H9 (cell line): ENCODE measurements around the gene EHD2. TPM values are rescaled to one million over a fixed set of nuclear protein-coding genes. Genes with fewer than 3 reads are reported as not detected.

Experiments
- DNase-seq: peaks from one replicate; pipeline ENCODE4 v3.0.0-alpha.2; 2017
- H2AFZ ChIP-seq: one replicate; pipeline ENCODE4 v1.6.1; 2013; ENCODE audit warnings: mild to moderate bottlenecking, low read length, control low read depth, moderate library complexity
- H2AK5ac ChIP-seq: 2 replicates; pipeline ENCODE4 v1.6.1; 2013; ENCODE audit warnings: low read length, control low read depth, mixed read lengths; ENCODE audit not compliant: insufficient read length
- H2BK120ac ChIP-seq: one replicate; pipeline ENCODE4 v1.6.1; 2013; ENCODE audit warnings: low read depth, mild to moderate bottlenecking, low read length, control low read depth, inconsistent platforms; ENCODE audit not compliant: poor library complexity, severe bottlenecking
- H2BK12ac ChIP-seq: 2 replicates; pipeline ENCODE4 v1.6.1; 2013; ENCODE audit warnings: low read length, control low read depth, mixed read lengths, low read depth; ENCODE audit not compliant: insufficient read length
- H2BK15ac ChIP-seq: 2 replicates; pipeline ENCODE4 v1.6.1; 2013; ENCODE audit warnings: low read depth, low read length, control low read depth
- H2BK20ac ChIP-seq: one replicate; pipeline ENCODE4 v1.6.1; 2013; ENCODE audit warnings: low read depth, mild to moderate bottlenecking, low read length, control low read depth, inconsistent platforms; ENCODE audit not compliant: poor library complexity, severe bottlenecking
- H2BK5ac ChIP-seq: 2 replicates; pipeline ENCODE4 v1.6.1; 2013; ENCODE audit warnings: low read length, control low read depth, mixed read lengths; ENCODE audit not compliant: insufficient read length
- H3K14ac ChIP-seq: 2 replicates; pipeline ENCODE4 v1.6.1; 2013; ENCODE audit warnings: low read length, control low read depth; ENCODE audit not compliant: insufficient read depth
- H3K18ac ChIP-seq: 2 replicates; pipeline ENCODE4 v1.6.1; 2013; ENCODE audit warnings: low read depth, mild to moderate bottlenecking, mixed read lengths, low read length, control low read depth; ENCODE audit not compliant: insufficient read length
- H3K23ac ChIP-seq: 2 replicates; pipeline ENCODE4 v1.6.1; 2013; ENCODE audit warnings: low read length, control low read depth, mixed read lengths, low read depth; ENCODE audit not compliant: insufficient read length
- H3K23me2 ChIP-seq: 2 replicates; pipeline ENCODE4 v1.6.1; 2013; ENCODE audit warnings: low read depth, mild to moderate bottlenecking, mixed read lengths, low read length, control low read depth; ENCODE audit not compliant: insufficient read length, poor library complexity, severe bottlenecking
- H3K27ac ChIP-seq: 2 replicates; pipeline ENCODE4 v1.5.1; 2013; ENCODE audit warnings: low read length, control low read depth, mixed read lengths, low read depth; ENCODE audit not compliant: insufficient read length
- H3K27me3 ChIP-seq: 2 replicates; pipeline ENCODE4 v1.6.1; 2013; ENCODE audit warnings: low read length, control low read depth, inconsistent platforms; ENCODE audit not compliant: insufficient read depth
- H3K4ac ChIP-seq: 2 replicates; pipeline ENCODE4 v1.6.1; 2013; ENCODE audit warnings: low read depth, mild to moderate bottlenecking, control low read depth, inconsistent platforms, low read length, moderate library complexity
- H3K4me1 ChIP-seq: 2 replicates; pipeline ENCODE4 v1.6.1; 2013; ENCODE audit warnings: low read length, control low read depth, inconsistent platforms; ENCODE audit not compliant: insufficient read depth
- H3K4me2 ChIP-seq: 2 replicates; pipeline ENCODE4 v1.6.1; 2013; ENCODE audit warnings: low read length, control low read depth, mixed read lengths; ENCODE audit not compliant: insufficient read length, insufficient read depth
- H3K56ac ChIP-seq: 2 replicates; pipeline ENCODE4 v1.6.1; 2013; ENCODE audit warnings: low read depth, mild to moderate bottlenecking, mixed read lengths, low read length, control low read depth; ENCODE audit not compliant: insufficient read length
- H3K79me1 ChIP-seq: 2 replicates; pipeline ENCODE4 v1.6.1; 2013; ENCODE audit warnings: low read depth, mild to moderate bottlenecking, moderate library complexity, low read length, control low read depth, inconsistent platforms; ENCODE audit not compliant: insufficient read depth, poor library complexity, severe bottlenecking
- H3K79me2 ChIP-seq: 2 replicates; pipeline ENCODE4 v1.6.1; 2013; ENCODE audit warnings: low read length, control low read depth, inconsistent platforms; ENCODE audit not compliant: insufficient read depth
- H3K9ac ChIP-seq: 2 replicates; pipeline ENCODE4 v1.6.1; 2013; ENCODE audit warnings: low read length, control low read depth, mixed read lengths; ENCODE audit not compliant: insufficient read length; ENCODE audit errors: extremely low read depth
- H3K9me3 ChIP-seq: one replicate; pipeline ENCODE4 v1.6.1; 2013; ENCODE audit warnings: low read depth, low read length, inconsistent platforms; ENCODE audit not compliant: control insufficient read depth
- H3T11ph ChIP-seq: one replicate; pipeline ENCODE4 v1.6.1; 2013; ENCODE audit warnings: mild to moderate bottlenecking, low read length, control low read depth, inconsistent platforms
- H4K20me1 ChIP-seq: one replicate; pipeline ENCODE4 v1.6.1; 2013; ENCODE audit not compliant: control insufficient read depth, insufficient read length, insufficient read depth
- H4K5ac ChIP-seq: 2 replicates; pipeline ENCODE4 v1.6.1; 2013; ENCODE audit warnings: low read depth, mild to moderate bottlenecking, mixed read lengths, low read length, control low read depth; ENCODE audit not compliant: insufficient read length
- H4K8ac ChIP-seq: replicated peaks from 2 replicates; pipeline ENCODE4 v1.6.1; 2013; ENCODE audit warnings: low read length, control low read depth, mixed read lengths, low read depth; ENCODE audit not compliant: insufficient read length
- H4K91ac ChIP-seq: 2 replicates; pipeline ENCODE4 v1.6.1; 2013; ENCODE audit warnings: low read depth, mild to moderate bottlenecking, moderate library complexity, mixed read lengths, low read length, control low read depth; ENCODE audit not compliant: insufficient read length
- H3K27ac Mint-ChIP-seq, 3 experiments: 2 replicates in 2 of 3; 3 replicates in 1 of 3; pipeline ENCODE4 v1.8.0; 2020 to 2021; ENCODE audit warnings: mixed read lengths in 3 of 3, mild to moderate bottlenecking in 1 of 3, moderate library complexity in 1 of 3
- H3K27me3 Mint-ChIP-seq: 2 replicates; pipeline ENCODE4 v1.8.0; 2021; ENCODE audit warnings: low read depth, mild to moderate bottlenecking, moderate library complexity, mixed read lengths
- H3K36me3 Mint-ChIP-seq, 3 experiments: 2 replicates in 2 of 3; 3 replicates in 1 of 3; pipeline ENCODE4 v1.8.0; 2020 to 2021; ENCODE audit warnings: low read depth in 3 of 3, mixed read lengths in 3 of 3; ENCODE audit not compliant: insufficient read depth in 1 of 3
- H3K4me1 Mint-ChIP-seq, 2 experiments: 2 replicates each; pipeline ENCODE4 v1.8.0; 2020; ENCODE audit warnings: mixed read lengths in 2 of 2
- H3K4me3 Mint-ChIP-seq, 2 experiments: 2 replicates in 1 of 2; 3 replicates in 1 of 2; pipeline ENCODE4 v1.8.0; 2020 to 2021; ENCODE audit warnings: mild to moderate bottlenecking in 2 of 2, mixed read lengths in 2 of 2, moderate library complexity in 1 of 2
- H3K9me3 Mint-ChIP-seq, 2 experiments: 2 replicates in 1 of 2; 3 replicates in 1 of 2; pipeline ENCODE4 v1.8.0; 2020; ENCODE audit warnings: mild to moderate bottlenecking in 2 of 2, mixed read lengths in 2 of 2, moderate library complexity in 1 of 2
- WGBS: extraction: QIAGEN DNeasy Blood & Tissue Kit; methylation state at CpG from one replicate; pipeline ENCODE4 v1.1.7; 2013; ENCODE audit warnings: missing lambda C conversion rate, low lambda C conversion rate, mixed read lengths; ENCODE audit not compliant: insufficient read length; ENCODE audit errors: extremely low coverage; 5-methylcytosine and 5-hydroxymethylcytosine counted together
- total RNA-seq: library from RNA; stranded (reverse); gene quantifications from 2 replicates; pipeline ENCODE4 v1.2.1, GENCODE V29; 2021
- TF ChIP-seq, protein P1 (sequence below): fragments of 200-600 bp; sonication (generic); conservative IDR thresholded peaks from 3 replicates; pipeline ENCODE4 v1.8.0; 2021; ENCODE audit warnings: antibody characterized with exemption, mild to moderate bottlenecking

The EHD2 gene
- total RNA-seq, 1 experiment from 2014 or later, result 19.7 TPM

- H2BK120ac ChIP-seq, result no peak overlapping the region
- no peak overlapping the region for H3K4ac ChIP-seq
- H3K9me3 Mint-ChIP-seq, result no peaks in the 10 kb centered on the region
- no peak overlapping the region for H3T11ph ChIP-seq
- no peak overlapping the region for H3K27ac ChIP-seq
- no peaks in the 10 kb centered on the region for H3K79me2 ChIP-seq
- no peak overlapping the region for H3K4me3 Mint-ChIP-seq
- H2BK5ac ChIP-seq, result no peak overlapping the region
- no peaks in the 10 kb centered on the region for H3K27me3 ChIP-seq
- H3K23me2 ChIP-seq, result no peaks in the 10 kb centered on the region
- H3K56ac ChIP-seq, result no peak overlapping the region
- no peak overlapping the region for H3K4me2 ChIP-seq
- no peak overlapping the region for H4K8ac ChIP-seq
- H2BK12ac ChIP-seq, result no peak overlapping the region
- no peaks in the 10 kb centered on the region for H3K9me3 ChIP-seq
- peaks cover 2 to 9% of the 10 kb centered on the region in 2 experiments; a peak in 3 of 4 replicates for H3K4me1 Mint-ChIP-seq
- H2AK5ac ChIP-seq, result no peak overlapping the region
- H3K23ac ChIP-seq, result no peak overlapping the region
- WGBS, result no CpG with 5 or more reads among the region's 28 CpGs
- no peak overlapping the region for H3K14ac ChIP-seq
- no peaks in the 10 kb centered on the region for H3K79me1 ChIP-seq
- H4K91ac ChIP-seq, result no peak overlapping the region
- H2AFZ ChIP-seq, result no peak overlapping the region
- no peak overlapping the region for H3K9ac ChIP-seq
- H2BK20ac ChIP-seq, result no peak overlapping the region
- H4K20me1 ChIP-seq, result no peaks in the 10 kb centered on the region
- H2BK15ac ChIP-seq, result no peak overlapping the region
- H3K27me3 Mint-ChIP-seq, result no peaks in the 10 kb centered on the region
- H3K27ac Mint-ChIP-seq, result no peak overlapping the region; a peak in 1 of 7 replicates
- H3K36me3 Mint-ChIP-seq, result peaks cover 8 to 41% (median 34%) of the 10 kb centered on the region in 3 experiments; a peak in 6 of 7 replicates
- H4K5ac ChIP-seq, result no peak overlapping the region
- DNase-seq, result no peak
- no peaks in the 10 kb centered on the region for H3K4me1 ChIP-seq
- TF ChIP-seq, protein P1, sequence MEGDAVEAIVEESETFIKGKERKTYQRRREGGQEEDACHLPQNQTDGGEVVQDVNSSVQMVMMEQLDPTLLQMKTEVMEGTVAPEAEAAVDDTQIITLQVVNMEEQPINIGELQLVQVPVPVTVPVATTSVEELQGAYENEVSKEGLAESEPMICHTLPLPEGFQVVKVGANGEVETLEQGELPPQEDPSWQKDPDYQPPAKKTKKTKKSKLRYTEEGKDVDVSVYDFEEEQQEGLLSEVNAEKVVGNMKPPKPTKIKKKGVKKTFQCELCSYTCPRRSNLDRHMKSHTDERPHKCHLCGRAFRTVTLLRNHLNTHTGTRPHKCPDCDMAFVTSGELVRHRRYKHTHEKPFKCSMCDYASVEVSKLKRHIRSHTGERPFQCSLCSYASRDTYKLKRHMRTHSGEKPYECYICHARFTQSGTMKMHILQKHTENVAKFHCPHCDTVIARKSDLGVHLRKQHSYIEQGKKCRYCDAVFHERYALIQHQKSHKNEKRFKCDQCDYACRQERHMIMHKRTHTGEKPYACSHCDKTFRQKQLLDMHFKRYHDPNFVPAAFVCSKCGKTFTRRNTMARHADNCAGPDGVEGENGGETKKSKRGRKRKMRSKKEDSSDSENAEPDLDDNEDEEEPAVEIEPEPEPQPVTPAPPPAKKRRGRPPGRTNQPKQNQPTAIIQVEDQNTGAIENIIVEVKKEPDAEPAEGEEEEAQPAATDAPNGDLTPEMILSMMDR, result no peak
- no peak overlapping the region for H3K18ac ChIP-seq
These were observed 18.6 kb upstream of the EHD2 start for GRCh38 chr19:47694466-47695273.
